HG03108 (cell line): Measurements from ENCODE around the gene GNAT2.

Experiments used
- ATAC-seq: cut with Tn5 transposase; IDR thresholded peaks from one replicate; pipeline ENCODE4 v1.9.1; 2021; ENCODE audit warnings: moderate library complexity; ENCODE audit not compliant: unreplicated experiment

GNAT2 gene

GRCh38 chr1:109566982-109567381, 52.4 kb downstream of the GNAT2 start:
- no peak for ATAC-seq

GRCh38 chr1:109565241-109565640, 54.2 kb downstream of the GNAT2 start:
- no peak for ATAC-seq

DNA sequence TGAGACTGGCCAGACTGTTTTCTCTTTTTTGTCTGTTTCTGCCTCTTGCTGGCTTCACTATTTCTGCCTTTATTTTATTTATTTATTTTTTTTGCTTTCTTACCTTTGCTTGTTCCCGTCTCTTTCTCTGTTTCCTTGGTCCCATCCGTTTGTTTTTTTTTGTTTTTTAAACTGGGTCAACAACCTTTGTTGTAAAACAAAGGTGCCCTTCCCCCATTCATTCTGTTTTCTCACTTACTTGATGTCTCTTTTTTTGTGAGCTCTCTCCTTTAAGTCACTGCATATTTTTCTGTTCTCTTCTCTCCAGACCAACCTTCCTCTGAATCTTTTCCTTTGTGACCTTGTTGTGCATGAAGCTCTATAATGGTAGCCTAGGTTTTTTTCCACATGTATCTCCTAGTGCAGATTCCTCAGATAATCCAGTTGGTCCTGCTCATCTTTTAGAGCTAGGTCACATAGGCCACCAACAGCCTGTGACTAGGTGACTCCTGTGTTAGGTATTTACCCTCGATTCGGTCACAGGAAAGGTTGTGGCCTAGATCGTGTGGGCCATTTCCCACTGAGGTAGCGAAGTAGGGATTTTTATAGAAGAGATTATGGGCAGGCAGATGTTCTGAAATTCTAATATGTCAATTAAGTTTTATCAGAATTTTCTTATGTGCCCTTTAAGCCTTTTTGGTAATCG, 55.1 kb downstream of the GNAT2 start:
- ATAC-seq: no peak

DNA sequence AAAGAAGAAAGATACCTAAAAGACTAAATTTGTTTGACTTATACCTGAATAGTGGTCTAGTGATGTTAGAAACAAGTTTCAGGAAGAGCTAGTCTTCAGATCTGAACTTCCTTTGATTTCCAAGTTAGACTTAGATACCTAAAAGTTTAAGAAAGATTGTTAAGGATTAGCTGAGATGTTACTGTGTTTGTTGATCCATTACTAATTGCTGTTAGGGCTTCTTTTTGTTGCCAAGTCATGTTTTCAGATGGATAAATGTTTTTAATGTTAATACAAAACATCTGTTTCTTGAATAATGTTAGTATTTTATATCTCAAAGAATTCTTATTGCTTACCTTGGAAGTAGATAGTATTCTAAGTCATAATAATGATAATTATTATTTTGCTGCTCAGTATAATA, 59.4 kb downstream of the GNAT2 start:
- ATAC-seq: no peak

- no peak for ATAC-seq
Observed at GRCh38 chr1:109557520-109557919, 61.9 kb downstream of the GNAT2 start.

DNA sequence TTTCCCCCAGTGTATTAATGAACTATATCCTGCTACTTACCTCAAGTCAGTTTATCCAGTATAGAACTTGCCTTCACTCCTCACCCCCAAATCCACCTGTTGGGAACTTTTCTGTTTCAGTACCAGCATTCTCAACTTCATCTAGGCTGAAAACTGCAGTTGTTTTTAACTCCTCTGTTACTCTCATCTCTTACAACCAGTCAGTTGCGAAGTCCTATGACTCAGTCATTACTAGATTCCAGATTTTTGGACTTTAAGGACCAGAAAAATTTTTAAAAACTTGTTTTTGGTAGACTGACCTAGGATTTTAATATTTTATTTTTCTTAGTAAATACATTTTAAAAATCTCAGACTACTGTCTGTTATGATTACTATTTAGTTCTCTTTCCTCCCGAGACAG, 62.9 kb downstream of the GNAT2 start:
- no peak for ATAC-seq
